ENCODE measurements around the gene SNAI3.

GRCh38 chr16:88642881-88643643 is 43.2 kb downstream of the SNAI3 start:
- TF ChIP-seq CTCF (IDR thresholded peaks at IDR 0.05) (no peak), REST (IDR thresholded peaks at IDR 0.05; ENCODE audit: insufficient read depth in 1 of 2, low read depth in 2 of 2, low read length in 1 of 2) (no peak)
